Endometrium (tissue), 2 donors: ENCODE results near the gene IKZF2.

Experiments used
- FAIRE-seq: peaks from 2 replicates; lab custom pipeline; 2012; peaks lifted over from hg19 to GRCh38; lab: Jason Lieb, UNC
- donor health status: control.
- donor health status: control.

IKZF2 gene

DNA sequence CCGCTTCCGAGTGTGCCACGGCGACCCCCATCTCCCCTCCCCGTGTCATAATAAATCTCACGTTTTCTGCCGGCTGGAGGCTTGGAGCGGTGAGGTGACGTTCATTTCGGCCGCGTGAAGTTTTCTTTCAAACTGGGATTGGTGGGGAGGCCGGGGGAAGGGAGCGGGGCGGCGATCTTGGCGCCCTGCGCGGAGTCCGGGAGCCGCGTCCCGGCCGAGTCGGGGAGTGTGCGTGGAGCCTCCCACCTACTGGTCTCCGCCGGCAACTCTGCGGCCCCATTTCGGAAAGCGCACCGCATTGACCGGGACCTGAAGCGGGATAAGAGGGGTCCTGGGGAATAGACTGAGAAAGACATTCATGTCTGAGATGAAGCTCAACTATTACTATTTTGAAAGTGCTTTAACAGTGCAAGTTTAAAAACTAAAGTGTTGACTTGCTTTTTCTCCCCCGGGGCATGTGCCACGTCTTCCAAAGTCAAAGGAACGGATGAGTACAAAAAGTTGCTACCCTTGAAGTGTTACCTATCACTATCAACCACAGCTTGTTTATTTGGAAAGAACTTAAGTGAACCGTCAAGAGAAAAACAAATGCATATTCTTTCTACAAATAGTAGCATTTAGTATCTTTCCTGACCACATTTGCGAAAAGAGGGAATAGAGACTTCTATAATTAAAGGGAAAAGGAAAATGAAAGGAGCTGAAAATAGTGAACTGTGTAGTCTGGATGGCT, 818 bp upstream of the IKZF2 start:
- no peak for FAIRE-seq

DNA sequence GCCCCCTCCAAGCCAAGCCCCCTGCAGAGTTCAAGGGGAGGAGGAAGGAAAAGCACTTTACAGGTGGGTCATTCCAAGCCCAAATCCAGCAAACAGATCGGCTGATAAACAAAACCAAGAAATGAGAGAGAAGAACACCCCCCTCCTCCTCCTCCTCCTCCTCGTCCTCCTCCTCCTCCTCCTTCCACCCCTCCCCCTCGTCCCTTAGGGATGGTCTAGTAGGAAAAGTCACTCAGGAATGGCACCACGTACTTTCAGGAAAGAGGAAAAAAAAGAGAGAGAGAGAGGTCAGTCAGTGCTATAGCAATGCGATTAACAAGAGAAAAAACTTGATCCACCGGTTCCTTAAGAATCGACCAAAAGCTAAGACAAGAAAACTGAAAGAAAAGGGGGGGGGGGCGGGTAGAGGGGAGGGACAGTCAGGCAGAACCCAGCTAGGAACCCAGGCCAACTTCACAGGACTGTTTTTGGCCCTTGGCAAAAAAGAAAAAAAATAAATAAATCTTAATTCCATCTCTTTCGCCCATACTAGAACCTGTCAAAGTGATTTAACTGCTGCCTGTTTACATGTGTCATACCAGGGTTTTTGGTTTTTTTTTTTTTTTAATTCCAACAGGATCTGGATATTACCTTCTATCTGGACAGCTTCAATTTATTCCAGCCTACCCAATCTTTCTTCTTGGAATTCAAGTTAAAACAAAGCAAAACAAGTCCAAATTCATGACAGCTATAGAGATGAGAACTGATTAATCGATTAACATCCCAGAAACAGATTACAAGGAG, 906 bp downstream of the IKZF2 start:
- FAIRE-seq, result no peak

DNA sequence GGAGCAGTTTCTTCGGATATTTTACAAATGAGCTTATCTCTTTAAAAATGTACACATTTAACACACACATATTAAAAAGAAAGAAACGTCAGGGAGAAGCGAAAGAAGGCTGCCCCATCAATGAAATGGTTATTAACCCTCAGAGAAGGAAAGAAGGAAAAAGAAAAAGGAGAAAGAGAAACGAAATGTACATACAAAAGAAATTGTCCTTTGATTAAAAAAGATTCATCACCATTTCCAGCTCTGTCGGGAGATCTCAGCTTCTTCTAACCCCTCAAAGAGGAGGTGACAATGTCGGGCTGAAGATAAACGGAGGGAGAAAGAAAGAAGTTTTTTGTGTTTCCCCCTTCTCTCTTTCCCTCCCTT, 1.5 kb downstream of the IKZF2 start:
- peak; percentile 4 for FAIRE-seq

DNA sequence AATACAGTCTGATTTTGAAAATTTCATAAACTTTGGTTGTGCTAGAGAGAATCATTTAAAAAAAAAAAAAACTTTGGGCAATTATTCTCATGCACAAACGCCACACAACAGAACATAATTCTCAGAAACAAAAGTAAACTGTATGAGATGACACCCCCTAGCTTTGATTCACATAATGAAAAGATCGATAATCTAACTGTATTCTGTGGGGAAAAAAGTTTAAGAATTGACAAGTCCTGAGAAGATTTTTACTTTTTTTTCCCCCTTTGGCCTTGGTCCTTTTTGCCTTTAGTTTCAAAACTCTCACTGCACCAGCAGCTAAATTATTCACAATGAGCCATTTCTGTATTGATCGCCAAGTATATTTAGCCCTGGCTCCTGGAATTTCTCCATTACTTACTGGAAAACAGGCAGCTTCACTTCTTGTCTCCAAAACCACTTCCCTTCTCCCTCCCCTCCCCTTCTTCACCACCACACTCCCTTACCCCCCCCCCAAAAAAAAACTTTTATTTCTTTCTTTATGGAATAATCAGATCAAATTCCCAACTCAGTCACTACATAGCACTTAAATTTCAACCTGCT, 2.0 kb downstream of the IKZF2 start:
- no peak for FAIRE-seq

DNA sequence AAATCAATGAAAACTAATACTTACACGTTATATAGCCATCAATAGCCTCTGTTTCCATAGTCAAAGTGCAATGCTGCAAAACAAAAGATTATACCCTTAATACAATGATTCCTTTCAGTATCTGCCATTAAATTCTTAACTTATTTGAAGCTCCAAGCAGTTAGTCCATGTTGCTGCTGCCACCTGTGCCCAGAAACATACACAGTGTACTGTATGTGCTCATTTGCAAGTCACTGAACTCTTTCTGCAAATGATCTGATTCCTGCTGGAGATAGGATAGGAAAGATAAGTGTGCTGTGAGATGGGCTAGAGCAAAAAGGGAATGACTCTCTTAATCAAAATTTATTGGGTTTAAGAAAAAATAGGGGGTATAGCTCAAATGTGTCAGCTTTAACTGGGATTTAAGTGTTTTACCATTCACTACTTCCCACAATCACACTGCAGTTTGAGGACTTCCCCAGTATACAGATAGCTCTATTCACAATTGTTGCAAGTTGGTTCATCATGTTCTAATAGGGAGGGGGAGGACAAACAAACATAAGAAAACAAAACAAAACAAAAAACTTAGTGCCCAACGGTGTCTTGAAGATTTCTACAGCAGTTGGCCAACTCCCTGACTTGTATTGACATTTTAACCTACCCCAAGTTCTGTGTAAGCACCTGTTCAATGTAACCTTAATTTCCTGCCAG, 2.7 kb downstream of the IKZF2 start:
- FAIRE-seq, result no peak

DNA sequence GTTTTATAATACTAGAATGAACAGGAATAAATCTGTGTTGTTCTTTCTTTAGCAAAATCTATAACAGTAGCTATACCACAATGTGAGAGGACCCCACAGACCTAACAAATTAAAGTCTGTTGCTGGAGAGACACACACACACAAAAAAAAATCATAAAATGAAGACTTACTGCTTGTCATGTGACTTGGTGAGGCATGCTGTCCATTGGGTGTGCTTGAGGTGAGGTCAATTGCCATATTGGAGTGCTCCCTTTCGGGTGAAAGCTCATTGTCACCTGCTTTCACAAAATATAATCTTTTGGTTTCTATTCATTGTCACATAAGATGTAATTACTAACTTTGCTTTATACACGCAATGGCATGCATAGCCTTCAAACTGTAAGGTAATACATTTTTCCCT, 3.9 kb downstream of the IKZF2 start:
- no peak for FAIRE-seq

DNA sequence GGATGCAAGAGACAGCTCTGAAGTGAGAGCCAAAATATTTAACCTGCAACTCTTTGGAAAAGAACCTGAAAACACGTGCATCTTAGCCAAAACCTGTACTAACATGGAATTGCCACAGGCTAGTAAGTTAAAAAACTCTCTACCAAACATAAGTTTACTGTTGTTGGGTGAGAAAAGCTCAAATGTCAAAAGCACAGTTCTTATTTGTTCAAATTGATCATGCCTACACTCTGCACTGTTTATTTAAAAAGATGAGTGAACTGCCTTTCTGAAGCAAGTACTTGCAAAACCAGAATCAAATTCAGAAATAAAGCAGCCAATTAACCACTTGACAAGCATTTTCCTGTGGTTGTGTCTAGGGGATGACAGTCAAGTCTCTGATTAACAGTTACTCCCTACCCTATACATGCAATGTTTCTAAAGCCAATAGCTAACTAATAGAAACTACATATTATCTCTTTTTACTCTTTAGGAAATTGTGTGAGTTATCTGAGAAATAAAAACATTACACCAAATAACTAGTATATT, 5.6 kb downstream of the IKZF2 start:
- FAIRE-seq, result no peak

DNA sequence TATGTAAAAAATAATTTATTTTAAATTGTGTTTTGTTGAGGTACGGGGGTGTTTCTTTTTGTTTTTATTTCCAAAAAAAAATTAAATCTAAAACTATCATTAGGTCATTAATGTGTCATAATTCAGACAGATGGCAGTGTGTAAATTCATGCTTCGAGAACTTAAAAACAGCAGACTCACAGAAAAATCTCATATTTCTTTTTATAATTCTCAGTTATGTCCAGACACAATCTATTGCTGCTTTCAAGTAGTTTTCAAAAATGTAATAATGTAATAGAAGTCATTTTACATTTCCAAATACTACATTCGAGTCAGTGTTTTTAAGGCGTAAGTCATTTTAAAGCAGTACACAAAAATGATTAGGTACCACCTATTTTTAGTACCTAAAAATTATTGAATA, 14.3 kb downstream of the IKZF2 start:
- no peak for FAIRE-seq

DNA sequence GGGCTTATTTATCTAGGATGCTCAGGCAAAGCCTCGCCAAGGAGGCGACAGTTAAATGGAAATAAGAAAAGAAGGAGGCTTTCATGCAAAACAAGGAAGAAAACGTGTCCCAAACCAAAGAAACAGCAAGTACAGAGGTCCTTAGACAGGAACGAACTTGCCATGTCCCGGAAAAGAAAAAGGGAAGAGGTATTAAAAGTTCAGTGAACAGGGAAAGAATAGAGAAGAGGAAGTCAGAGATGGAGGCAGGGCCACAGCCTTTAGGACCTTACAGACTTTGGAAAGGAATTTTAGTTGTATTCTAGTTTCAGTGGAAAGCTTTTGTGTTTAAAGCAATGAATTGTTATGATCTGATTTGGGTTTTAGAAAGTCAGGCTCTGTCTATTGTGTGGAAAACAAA, 22.1 kb downstream of the IKZF2 start:
- FAIRE-seq, result no peak

DNA sequence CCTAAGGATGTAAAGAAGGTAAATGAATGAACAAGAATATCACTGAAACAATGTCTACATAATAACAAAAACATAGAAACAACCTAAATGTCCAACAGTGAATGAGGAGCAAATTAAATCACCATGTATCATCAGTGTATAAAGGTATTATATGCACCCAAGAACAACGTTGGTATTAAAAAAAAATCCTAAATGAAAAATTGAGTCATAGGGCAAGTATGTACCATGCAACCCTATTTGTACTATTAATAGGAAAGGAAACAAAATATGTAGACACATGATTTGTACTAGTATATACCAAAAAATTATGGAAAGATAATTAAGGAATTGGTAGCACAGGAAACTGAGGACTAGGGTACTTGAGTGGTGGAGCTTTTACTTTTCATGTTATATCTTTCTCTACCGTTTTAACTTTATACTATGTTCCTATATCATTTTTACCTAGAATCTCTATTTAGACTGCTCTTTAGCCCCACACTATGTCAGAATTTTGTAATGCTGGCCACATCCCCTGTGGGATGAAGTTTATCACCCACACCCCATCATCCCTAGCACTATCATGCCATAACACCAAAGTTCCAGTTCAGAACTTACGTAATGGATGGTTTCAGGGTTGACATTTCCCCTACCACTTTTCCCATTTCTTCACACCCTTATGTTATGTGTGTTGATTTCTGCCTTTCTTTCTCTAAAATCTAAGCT, 25.6 kb downstream of the IKZF2 start:
- no peak for FAIRE-seq

DNA sequence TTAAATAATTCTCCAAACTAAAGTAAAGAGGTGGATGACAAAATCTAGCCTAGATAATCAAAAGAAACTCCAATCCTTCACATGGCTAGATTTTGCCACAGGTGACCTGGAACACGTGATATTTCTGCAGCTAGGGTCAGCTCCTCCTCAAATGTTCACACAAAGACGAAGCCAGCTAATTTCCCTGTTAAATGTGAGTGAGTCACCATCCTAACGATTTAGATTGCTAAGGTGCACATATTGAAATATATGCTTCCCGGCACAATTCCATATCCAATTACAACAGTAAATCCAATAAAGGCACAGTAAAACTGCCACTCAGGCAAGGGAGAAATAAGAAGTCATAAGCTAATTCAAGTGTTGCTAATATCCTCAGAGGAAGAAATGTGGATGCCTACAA, 28.7 kb downstream of the IKZF2 start:
- FAIRE-seq, result no peak

DNA sequence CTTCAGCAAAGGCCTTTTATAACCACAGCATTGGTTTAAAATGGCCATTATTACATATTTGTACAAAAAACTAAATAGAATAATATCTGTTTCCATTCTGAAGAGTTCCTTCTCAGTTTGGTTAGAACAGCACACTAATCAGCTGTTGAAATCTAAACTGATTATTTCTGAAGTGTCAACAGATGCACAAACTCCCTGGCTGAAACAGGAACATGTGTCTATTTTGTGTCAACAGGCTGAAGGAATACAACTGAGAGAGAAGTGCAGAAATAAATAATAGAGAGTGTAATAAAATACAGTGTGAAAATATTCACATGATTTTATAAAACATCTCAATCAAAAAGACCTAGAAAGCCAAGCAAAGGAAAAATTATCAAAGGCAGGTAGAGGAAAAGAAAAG, 29.7 kb downstream of the IKZF2 start:
- no peak for FAIRE-seq

DNA sequence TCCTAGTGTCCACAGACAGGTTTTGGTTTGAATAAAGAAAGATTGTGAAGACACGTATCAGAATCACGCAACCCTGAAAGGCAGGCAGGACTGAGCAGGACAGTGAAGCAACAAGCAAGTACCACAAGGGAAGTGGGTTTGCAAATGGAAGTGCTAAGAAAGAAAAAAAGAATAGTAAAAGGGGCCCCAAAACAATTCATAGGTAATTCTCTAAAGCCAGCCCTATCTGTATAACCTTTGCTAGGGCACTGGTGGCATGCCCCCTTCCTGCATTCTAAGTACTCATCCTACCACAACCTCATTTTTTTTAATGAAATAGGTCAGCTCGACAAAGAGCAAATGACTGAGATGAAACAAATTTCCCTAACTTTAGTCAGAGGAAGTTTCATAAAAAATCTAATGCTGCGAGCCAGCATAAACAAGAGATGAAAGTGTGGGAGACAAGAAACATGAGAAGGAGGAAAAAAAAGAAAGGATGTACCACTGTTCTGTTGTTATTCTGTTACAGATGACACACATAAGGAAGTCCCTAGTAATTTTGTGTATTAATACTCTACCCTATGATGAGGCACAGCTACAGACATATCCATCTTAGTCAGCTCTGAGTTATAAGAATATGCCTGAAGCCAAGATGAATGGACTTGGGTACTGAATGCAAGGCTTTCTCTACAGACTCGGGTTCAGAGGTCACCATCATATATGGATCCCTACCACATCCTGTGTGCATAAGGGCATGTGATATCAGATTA, 32.2 kb downstream of the IKZF2 start:
- FAIRE-seq, result no peak

DNA sequence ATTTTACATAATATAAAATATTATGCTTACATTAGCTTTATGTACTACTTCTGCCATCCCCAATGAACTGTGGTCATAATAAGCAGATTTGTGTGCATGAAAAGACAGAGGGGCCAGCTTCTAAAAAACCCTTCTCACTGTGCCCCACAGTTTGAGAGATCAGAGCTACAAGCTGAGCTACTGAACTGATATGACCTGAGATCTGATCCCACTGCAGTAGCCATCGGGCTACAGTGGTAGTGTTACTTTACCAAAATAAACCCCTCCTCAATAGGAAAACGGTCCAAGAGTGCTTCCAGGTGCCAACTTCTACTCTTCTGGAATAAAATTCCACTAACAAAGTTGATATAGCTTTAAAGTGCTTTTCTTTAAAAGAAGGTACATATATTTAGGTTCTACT, 43.1 kb downstream of the IKZF2 start:
- no peak for FAIRE-seq

DNA sequence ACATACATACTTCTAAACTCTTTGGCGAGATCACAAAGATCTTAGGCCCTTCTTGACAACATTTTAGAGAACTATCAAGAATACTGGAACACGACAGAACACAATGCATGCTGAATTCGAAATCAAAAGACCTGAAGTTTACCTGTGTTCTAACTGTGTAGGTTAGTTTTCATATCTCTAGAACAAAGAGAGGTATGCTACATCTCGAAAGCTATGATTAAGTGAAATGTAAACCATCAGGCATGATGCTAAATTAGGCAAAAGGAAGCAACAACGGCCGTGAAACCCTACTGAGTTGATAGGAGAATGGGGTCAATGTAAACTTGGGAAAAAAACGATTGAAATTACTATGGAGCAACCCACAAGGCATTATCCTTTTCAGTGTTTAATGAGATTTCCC, 43.7 kb downstream of the IKZF2 start:
- FAIRE-seq, result no peak

DNA sequence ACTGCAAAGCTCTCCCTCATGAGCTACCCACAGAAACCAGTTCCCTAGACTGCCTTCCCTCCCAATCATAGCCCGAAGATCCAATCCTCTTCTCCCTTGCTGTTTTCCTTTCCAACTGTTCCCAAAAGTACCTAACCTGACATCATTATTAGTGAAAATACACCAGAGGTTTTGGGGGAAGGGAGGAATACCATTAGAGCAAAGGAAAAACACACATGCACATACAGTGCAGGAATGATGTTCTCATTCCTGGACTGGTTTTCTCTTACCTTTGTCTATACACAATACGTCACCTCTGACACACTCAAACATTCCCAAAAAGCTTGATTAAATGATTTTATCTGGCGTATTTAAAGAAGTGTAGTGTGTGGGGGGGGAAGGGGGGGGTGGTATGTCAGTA, 46.2 kb downstream of the IKZF2 start:
- no peak for FAIRE-seq

DNA sequence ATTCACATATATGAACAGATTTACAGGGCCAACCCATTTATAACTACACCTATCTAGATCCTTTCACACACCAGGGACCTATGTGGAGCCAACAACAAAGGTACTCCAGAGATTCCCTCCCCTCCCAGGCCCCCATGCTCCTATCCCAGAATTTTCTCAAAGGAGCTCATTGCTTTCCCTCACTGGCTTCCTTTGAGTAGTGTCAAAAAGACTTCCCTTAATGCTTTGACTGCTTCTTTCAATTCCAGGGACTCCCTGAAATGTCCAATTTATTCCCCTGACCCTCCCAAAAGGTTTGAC, 46.6 kb downstream of the IKZF2 start:
- no peak for FAIRE-seq

DNA sequence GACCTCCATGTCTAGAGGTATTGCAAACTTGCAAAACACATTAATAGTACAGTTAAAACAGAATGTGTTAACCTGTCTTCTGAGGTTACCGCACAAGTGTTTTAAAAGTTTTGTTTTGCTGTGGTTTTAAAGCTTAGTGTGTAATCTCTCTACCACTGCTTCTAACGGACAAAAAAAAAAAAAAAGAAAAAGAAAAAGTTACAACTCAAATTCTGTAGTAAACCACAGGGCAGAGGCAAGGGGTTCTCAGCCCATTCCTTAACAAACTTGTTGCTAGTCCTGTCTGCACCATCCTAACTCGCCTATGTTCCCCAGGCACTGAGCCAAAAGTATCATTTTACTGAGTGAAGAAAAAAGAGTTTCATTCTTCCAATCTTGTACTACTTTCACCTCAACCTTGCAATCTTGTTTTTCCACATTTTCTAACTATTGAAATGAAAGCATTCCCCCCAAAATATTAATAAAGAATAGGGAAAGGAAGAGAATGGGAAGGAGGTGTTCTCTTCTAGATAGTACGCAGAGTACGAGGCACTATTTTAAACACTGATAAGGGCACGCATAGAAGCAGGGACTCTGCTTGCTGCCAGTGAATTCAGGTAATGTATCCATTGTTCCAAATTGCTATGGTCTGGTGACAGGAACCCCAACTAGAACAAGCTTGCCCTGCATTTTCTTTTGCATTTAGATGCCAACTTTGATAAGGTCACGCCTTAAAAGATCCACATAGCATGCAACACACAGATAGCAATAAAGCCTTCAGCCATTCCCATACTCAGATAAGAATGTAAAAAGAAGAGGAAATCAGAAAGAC, 47.1 kb downstream of the IKZF2 start:
- no peak for FAIRE-seq

DNA sequence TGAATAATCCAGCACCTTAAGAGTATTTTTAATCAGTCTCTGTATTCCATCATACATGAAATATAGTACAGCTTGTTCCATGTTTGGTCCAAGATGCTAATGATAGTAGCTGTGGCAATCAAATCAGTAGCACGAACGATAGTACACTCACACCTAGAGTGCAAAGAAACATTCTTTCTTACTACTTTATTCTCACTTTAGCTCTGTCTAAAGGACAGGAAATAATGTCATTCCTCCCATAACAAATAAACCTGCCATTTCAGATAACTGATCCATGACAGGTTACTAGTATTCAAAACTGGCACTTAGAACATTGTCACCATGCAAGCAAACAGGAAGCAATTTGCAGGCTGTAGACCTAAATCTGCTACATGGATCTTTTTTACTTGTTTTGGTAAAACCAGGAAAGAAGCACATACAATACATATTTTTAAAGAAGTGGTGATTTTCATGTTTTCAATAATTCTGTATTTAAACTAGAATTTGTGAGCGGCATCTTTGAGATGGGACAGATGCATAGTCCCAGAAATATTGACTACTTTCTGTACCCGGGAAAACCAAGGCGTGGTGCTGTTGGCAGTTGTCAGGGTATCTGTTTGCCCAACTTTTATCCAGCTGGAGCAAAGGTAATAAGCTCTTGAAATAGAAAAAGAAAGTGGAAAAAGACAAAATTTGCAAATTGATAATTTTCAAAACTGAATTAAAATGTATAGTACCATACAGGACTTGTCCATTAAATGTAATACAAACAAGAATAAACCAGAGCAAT, 49.5 kb downstream of the IKZF2 start:
- no peak for FAIRE-seq

DNA sequence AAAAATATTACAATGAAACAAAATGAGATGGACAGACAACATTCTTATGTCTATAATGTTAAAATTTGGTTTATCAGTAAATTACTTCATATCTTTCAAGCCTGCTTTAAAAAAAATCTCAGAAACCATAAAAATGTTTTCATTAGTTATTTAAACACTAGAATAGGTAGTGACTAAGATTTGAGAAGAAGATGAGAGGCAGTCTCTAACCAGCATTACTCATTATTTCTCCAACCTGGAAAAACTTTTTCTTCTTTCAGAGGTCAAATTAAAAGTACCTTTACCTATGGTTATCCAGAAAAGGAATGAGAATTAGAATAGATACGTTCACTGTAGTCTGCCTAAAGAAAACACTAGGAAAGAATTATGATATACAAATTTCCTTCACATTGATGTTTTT, 50.3 kb downstream of the IKZF2 start:
- no peak for FAIRE-seq
